Measurements from ENCODE around the gene IL10RB. TPM values are rescaled to one million over a fixed set of nuclear protein-coding genes. Genes with fewer than 3 reads are reported as not detected.

IL10RB gene
- polyA plus RNA-seq, 1 donor, result 76.6 TPM

Other genes with a start within 250 kb of the IL10RB start
- not detected for gene OLIG2, start 240.4 kb upstream of the IL10RB start, polyA plus RNA-seq
- gene OLIG1, start 196.2 kb upstream of the IL10RB start, polyA plus RNA-seq, result 0.01 TPM
- 45.7 TPM for gene IFNAR2, start 36.4 kb upstream of the IL10RB start, polyA plus RNA-seq
- 26.7 TPM for gene IFNAR1, start 58.6 kb downstream of the IL10RB start, polyA plus RNA-seq
- 110 TPM for gene IFNGR2, start 137.0 kb downstream of the IL10RB start, polyA plus RNA-seq
- gene TMEM50B, start 213.6 kb downstream of the IL10RB start, polyA plus RNA-seq, result 52.7 TPM
- gene DNAJC28, start 225.3 kb downstream of the IL10RB start, polyA plus RNA-seq, result 2.9 TPM